AG09319 (cell line): ENCODE measurements around the gene MICAL3.

Source experiments
- DNase-seq: peaks from one replicate; pipeline ENCODE4 v3.0.0-alpha.2; 2010; ENCODE audit warnings: low read depth; ENCODE audit errors: extremely low read depth
- TF ChIP-seq, protein P1 (sequence below): IDR thresholded peaks from 2 replicates; pipeline ENCODE4 v1.5.1; 2011; ENCODE audit warnings: low read depth, mild to moderate bottlenecking, inconsistent platforms, low read length, moderate library complexity

Gene MICAL3

DNA sequence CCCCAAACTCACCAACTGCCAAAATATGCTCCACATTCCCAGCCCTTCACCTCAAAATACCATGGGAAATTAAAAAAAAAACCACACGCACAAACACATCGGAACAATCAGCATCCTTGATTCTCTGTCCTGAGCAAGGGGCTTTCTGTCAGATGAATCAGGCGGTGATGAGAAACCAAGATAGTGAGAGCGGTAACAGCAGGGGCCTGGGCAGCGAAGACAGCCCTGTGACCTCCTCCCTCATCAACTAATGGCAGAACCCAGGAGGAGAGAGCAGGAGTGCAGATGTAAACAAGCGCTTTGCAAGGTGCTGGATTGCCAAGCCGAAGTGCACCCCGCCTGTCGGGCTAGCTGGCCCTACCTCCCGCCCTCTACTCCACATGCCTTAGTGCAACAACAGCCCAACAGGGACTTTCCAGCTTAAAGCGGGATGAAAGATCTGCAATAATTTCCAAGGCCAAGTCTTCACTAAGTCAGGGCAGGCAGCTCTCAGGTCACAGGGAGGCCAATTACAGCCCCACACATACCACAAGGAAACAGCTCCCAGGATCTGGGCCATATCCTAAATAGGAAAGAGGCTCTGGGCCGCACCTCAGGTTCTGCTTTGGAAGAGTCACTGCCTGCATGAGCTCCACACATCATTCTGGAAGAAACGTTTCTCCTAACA is 177.9 kb downstream of the MICAL3 start:
- TF ChIP-seq, protein P1, sequence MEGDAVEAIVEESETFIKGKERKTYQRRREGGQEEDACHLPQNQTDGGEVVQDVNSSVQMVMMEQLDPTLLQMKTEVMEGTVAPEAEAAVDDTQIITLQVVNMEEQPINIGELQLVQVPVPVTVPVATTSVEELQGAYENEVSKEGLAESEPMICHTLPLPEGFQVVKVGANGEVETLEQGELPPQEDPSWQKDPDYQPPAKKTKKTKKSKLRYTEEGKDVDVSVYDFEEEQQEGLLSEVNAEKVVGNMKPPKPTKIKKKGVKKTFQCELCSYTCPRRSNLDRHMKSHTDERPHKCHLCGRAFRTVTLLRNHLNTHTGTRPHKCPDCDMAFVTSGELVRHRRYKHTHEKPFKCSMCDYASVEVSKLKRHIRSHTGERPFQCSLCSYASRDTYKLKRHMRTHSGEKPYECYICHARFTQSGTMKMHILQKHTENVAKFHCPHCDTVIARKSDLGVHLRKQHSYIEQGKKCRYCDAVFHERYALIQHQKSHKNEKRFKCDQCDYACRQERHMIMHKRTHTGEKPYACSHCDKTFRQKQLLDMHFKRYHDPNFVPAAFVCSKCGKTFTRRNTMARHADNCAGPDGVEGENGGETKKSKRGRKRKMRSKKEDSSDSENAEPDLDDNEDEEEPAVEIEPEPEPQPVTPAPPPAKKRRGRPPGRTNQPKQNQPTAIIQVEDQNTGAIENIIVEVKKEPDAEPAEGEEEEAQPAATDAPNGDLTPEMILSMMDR: no peak
- peak; percentile 24 for DNase-seq

DNA sequence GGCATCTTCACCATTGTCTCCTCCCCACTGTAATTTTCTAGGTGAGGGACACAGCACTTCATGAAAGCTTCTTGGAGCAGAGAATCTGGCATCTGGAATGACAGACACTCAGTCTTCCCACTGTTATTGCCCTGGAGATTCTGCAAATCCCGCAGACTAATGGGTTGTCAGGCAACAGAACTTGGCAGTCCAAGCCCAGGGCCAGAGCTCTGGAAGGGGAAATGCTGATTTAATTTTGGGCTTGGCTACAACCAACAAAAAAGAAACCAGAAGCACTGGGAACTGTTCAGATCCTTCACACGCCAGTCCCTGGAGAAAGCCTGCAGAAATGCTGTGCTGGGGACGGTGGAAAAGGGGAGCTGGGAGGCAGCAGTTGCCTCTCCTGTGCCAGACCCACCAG is 178.6 kb downstream of the MICAL3 start:
- TF ChIP-seq, protein P1: no peak
- DNase-seq: peak; percentile 22

DNA sequence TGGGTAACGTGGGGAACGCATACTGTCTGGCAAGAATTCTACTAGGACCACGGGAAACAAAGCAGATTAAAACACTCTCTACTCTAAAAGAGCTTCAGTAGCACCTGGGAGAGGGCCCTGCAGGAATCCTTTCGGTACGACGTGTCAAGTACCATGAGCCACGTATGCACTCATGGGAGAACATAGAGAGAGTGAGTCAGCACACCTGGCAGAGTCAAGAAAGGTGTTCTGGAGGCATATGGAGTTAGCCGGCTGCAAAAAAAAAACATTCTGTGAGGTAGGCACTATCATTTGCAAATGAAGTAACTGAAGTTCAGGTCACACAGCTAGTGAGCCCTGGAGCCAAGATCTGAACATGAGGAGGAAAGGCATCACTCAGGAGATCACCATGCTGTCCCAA is 179.0 kb downstream of the MICAL3 start:
- no peak for DNase-seq
- TF ChIP-seq, protein P1: no peak

DNA sequence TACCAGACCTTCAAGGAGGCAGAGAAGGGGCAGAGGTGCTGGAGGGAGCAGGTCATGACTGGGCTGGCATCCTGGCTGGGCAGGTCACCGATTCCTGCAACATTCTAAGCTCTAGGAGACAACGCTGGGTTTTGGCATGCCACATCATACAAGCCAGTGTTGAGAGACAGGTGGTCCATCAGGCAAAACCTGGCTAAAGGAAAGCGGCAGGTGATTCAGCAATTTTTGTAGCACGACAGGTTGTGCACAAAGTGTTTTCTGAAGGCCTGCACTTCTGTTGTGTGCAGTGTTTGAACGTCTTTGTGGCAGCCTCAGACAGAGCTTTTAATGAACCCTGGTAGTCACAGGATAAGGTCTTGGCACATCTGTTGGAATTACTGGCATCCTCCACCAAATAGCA is 180.2 kb downstream of the MICAL3 start:
- DNase-seq: no peak
- TF ChIP-seq, protein P1: no peak

DNA sequence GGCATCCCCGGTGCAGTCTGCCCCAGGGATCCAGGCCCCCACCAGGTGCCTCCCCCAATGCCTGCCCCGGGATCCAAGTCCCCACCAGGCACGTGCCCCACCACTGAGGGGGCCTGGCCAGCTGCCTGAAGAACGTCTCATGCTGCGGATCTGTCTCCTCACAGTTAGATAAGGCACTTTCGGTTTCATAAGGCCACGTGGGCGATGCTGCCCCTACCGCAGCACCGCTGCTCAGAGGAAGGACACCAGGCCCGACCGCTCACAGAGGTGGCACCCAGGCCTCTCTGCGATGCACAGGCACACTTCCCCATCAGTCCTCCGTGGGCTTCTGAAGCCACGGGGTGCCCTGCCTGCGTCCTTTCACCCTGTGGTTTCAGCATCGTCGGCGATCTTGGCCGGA is 182.0 kb downstream of the MICAL3 start:
- TF ChIP-seq, protein P1: no peak
- DNase-seq: no peak

DNA sequence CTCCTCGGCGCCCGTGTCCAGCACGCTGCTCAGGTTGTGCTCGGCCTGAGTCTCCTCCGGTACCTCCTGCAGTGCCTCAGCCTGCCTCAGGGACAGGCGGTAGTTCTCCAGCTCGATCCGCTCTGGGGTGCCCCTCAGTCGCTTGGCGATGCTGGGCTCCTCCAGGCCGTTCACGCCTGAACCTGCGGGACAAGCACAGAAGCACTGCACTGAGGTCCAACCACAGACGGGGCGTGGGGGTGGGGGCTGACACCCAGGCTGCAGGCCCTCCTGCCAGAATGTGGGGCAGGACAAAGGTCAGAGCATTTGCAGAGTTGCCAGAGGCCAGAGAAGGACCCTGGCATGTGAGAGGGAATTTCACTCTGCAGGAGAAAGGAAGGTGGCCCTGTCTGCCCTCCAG is 182.5 kb downstream of the MICAL3 start:
- TF ChIP-seq, protein P1: no peak

DNA sequence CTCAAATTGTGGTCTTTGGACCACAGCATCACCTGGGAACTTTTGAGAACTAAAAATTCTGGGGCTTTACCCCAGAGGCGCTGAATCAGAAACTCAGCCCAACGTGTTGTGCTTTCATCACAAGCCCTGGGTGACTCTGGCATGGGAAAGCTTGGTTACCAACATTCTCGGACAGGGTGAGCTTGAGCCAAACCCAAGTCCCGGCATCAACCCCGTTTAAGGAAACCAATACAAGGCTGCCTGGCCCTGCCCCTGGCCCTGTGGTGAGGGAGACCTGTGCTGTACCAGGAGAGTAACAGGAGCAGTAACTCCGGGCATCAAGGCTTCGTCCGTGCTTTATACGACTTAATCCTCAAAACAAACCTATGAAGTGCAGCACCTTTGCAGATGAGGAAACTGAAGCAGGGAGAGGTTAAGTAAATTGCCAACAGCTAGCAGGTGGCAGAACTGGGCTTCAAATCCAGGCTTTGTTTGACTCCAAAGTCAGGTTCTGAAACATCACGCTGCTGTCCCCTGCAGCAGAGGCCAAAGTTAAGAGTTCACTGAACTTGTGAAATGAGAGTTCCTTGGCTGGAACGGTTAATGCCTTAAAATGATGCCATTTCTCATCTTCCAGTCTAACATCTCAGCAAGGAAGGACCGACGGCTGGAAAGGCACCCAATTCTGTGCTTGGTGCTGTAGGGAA is 186.0 kb downstream of the MICAL3 start:
- no peak for DNase-seq
- TF ChIP-seq, protein P1: no peak

More for the DNA sequence above, 182.5 kb downstream of the MICAL3 start:
- no peak for DNase-seq
